ENCODE measurements around the gene INSIG1.

INSIG1 gene

DNA sequence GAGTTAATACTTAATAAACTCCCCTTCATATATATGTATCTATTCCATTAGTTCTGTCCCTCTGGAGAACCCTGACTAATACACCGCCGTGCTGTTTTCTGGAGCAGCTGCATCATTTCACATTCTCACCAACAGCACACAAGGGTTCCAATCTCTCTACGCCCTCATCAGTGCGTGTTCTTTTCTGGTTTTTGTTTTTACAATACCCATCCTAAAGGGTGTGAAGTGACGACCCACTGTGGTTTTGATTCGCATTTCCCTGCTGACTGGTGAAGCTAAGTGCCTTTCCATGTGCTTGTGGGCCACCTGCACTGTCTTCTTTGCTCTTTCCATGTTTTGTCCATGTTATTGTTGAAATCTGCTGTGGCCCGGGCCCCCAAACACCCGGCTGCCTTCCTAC, 11.0 kb upstream of the INSIG1 start:
- no peak for DNase-seq

DNA sequence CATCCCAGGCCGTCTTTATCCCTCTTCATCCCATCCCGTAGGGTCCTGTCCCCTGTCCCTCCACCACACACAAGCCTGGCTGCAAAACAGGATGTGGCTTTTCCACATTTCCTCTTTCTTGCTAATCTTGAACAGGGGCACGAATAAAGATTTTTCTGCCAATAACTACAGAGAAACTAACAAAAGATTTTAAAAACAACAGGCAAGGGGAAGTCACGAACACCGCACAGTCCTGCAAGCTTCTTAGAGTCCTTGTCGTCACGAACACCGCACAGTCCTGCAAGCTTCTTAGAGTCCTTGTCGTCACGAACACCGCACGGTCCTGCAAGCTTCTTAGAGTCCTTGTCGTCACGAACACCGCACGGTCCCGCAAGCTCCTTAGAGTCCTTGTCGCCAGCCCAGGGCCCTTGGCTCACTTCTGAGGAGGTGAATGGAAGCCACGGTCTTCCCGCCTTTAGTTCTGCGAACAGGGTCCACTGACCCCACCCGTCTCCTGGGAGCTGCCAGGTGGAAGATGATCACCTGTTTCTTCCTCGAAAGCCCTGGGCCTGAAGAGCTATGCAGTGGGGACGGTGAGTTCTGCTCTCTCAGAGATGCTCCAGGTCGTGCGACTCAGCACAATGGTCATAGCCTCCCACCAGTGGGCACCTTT, 10.3 kb upstream of the INSIG1 start:
- no peak for DNase-seq

- DNase-seq, result no peak
Observed at GRCh38 chr7:155288055-155288454, 9.6 kb upstream of the INSIG1 start.

- DNase-seq, result no peak
Observed at GRCh38 chr7:155289107-155289506, 8.6 kb upstream of the INSIG1 start.

DNA sequence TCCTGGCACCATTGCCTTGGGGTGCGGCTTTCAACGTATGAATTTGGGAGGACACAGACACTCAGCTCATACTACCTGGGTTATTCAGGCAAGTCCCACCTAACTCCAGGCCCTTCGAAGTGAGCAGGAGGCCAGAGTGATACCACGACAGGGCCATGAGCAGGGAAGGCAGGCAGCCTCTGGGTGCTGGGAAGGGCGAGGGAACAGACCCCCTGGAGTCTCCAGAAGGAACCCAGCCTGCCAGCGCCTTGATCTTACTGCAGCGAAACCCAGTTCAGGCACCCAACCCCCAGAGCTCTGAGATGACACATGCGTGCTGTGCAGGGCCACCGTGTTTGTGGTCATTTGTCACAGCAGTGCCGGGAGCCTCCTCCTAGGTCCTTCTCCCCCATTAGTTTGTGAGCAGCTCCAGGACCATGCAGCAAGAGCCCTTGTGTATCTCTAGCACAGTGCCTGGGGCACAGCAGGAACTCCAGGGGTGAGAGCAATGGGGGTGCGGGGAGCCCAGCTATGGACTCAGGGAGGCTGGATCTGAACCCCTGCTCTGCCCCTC, 7.7 kb upstream of the INSIG1 start:
- no peak for DNase-seq

DNA sequence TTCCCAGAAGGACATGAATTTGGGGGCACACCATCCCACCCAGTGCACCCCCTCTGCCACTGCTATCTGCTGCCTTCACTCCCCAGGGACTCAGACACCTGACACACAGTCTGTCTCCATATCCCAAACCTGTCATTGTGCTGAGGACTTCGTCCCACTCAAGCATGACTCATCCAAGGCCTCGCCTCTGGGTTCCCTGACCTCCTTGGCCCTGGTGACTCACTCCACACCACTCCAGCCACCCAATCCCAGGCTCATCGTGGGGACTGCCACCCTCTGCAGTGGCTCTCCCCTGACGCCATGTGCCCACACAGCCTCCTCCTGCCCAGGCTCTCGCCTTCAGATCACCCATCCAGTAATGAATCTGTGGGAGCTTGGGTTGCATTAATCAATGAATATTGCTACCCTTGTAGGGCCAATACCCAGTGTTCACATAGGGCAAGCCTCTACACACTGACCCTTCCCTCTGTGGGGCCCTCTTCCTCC, 6.6 kb upstream of the INSIG1 start:
- DNase-seq, result no peak

DNA sequence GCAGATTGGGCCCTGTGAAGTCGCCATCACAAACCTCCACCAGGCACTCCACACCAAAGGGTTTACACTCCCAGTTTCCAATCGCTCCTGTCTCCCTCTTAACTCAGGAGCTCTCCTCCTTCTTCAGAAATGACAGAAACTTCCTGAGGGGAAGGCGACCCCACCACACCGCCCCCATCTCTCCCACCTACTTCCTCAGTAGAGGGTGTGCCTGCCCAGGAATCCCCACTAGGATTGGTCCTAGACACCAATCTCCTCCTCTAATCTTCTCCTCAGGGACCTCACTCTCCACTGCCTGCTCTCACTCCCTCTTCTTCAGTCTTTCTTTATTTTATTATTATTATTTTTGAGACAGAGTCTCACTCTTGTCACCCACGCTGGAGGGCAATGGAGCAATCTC, 5.9 kb upstream of the INSIG1 start:
- DNase-seq, result no peak

- DNase-seq, result no peak
Observed at GRCh38 chr7:155292680-155293226, 4.9 kb upstream of the INSIG1 start.

GRCh38 chr7:155293721-155294510, 3.8 kb upstream of the INSIG1 start:
- DNase-seq, result no peak

- DNase-seq, result no peak
Observed at GRCh38 chr7:155294511-155294778, 3.2 kb upstream of the INSIG1 start.

DNA sequence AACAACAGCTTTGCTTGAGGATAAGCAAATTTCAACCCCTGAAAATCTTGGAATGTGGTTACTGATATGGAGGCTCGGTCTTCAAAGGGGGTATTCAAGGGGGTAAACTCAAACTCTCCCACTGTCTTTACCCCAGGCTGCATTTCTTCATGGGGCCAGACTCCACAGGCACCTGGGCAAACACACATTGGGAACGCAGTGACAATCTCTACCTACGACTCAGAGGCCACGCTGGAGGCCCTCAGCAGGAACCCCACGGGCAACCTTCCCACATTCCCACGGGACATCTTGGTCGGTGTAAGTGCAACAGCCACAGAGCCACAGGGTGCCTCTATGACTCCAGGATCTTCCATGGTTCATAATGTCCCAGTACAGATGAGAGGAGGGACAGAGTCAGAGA, 2.2 kb upstream of the INSIG1 start:
- no peak for DNase-seq

GRCh38 chr7:155296006-155296787, 1.5 kb upstream of the INSIG1 start:
- DNase-seq, result no peak

DNA sequence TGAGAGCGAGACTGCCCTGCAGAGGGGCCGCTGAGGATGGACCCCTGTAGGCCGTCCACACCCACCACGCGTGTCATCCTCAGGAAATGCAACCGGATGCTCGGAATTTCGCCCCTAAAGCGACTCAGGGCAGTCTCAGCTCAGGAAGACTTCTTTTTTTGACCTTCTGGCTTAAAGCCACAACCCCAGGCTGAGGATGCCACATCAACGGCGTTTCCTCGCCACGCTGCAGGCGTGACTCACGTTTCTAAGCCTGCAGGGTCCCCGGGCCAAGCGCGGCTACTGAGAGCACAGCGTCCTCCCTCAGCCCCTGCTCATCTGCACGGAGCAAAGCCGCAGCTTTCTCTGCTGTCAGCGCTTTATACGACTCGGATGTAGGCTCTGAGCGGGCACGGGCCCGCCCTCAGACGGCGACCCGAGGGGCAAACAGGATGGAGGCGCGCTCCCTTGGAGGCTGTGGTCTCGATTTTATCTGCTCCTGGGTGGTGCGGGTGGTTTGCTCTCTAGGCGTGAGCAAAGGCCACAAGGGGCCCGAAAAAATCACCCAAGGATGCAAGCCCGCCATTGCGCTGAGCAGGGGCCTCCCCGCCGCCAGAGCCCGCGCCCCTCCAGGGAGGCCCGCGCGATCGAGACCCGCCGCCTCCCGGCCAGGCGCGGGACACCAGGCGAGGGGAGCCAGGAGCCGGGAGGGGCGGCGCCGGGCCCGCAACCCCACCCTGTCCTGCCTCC, 726 bp upstream of the INSIG1 start:
- DNase-seq, result no peak

DNA sequence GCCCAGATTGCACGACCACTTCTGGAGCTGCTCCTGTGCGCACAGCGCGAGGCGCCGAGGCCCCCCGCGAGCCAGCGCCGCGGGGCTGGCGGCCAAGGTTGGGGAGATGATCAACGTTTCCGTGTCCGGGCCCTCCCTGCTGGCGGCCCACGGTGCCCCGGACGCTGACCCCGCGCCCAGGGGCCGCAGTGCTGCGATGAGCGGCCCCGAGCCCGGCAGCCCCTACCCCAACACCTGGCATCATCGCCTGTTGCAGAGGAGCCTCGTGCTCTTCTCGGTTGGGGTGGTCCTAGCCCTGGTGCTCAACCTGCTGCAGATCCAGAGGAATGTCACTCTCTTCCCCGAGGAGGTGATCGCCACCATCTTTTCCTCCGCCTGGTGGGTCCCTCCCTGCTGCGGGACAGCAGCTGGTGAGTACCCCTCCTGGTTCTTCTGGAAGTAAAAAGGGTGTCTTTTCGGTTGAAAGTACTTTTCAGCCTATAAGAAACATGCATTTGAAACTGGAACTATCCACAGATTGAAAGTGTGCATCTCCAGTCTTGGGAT, 683 bp downstream of the INSIG1 start:
- no peak for DNase-seq

DNA sequence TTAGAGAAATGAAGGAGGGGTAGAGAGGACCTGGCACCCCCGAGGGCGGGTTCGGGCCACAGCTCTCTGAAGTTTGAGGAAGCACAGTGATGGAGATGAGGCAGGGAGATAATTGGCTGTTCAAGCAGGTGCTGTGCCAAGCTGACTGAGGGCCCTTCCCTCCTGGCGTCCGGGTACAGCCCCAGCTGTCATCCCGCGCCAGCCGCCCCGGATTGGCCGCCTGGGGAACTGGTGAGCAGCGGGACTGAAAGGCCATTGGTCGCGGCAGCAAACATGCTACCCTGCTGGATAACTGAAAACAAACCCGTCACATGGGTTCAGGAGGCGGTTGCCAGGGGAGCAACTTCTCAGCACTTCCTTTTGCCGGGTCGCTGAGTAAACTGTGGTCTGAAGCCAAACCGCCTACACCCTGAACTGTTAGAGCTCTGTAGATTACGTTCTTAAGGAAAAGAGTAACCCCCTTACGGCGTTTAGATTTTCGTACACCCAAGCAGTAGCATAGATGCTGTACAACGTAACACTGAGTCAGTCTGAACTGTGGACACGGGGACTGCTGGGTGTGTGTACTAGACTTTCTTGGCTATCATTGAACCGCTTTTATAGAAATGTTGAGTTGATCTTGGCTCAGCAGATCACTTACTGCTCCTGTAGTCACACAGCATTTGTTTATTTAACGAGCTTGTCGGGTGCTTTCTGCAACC, 1.3 kb downstream of the INSIG1 start:
- DNase-seq, result peak; percentile 85

- DNase-seq, result no peak
Observed at GRCh38 chr7:155299535-155300202, 2.0 kb downstream of the INSIG1 start.

GRCh38 chr7:155300641-155301452, 3.2 kb downstream of the INSIG1 start:
- no peak for DNase-seq

- DNase-seq, result no peak
Observed at GRCh38 chr7:155303039-155303593, 5.4 kb downstream of the INSIG1 start.

- DNase-seq, result no peak
Observed at GRCh38 chr7:155303897-155304296, 6.2 kb downstream of the INSIG1 start.
